IMR-90 (cell line): ENCODE measurements around the gene SIX5. TPM values are rescaled to one million over a fixed set of nuclear protein-coding genes. Genes with fewer than 3 reads are reported as not detected.
A peak's percentile ranks its signal among the peaks of the same experiment; 100 is the strongest.

Experiments
- ATAC-seq: fragments of 200-7000 bp; cut with Tn5 transposase; 2 replicates; pipeline ENCODE4 v1.9.1; 2020; ENCODE audit warnings: low read depth, mild to moderate bottlenecking, moderate library complexity
- BruUV-seq: library from RNA; stranded (reverse); fragments of 400-500 nt; replicated peaks from 2 replicates; lab custom pipeline; 2021; lab: Mats Ljungman, UMichigan
- CTCF ChIA-PET: fragments of 300-600 bp; formaldehyde crosslinking; extraction: SDS; loops from one replicate; lab custom pipeline; 2021; ENCODE audit warnings: antibody characterized with exemption; lab: Yijun Ruan, JAX
- POLR2A ChIA-PET: fragments of 300-600 bp; sonication (Branson Sonifier 250); formaldehyde crosslinking; loops from one replicate; lab custom pipeline; 2022; ENCODE audit warnings: antibody characterized with exemption; ENCODE audit not compliant: unreplicated experiment; lab: Charles Lee
- DNase-seq: peaks from one replicate; pipeline ENCODE4 v3.0.0; 2013
- H2AFZ ChIP-seq: replicated peaks from 2 replicates; pipeline ENCODE3; 2013; ENCODE audit warnings: low read length, mild to moderate bottlenecking; ENCODE audit not compliant: poor library complexity
- H2AK5ac ChIP-seq: 2 replicates; pipeline ENCODE4 v1.6.1; 2013; ENCODE audit warnings: low read depth, low read length, inconsistent platforms
- H2AK9ac ChIP-seq: replicated peaks from 2 replicates; pipeline ENCODE3; 2013; ENCODE audit warnings: mild to moderate bottlenecking, low read depth, low read length, moderate library complexity; ENCODE audit not compliant: poor library complexity
- H2BK120ac ChIP-seq: 2 replicates; pipeline ENCODE4 v1.6.1; 2013; ENCODE audit warnings: low read depth, low read length, inconsistent platforms
- H2BK15ac ChIP-seq: 3 replicates; pipeline ENCODE4 v1.6.1; 2013; ENCODE audit warnings: low read depth, low read length, inconsistent platforms
- H2BK20ac ChIP-seq: 2 replicates; pipeline ENCODE4 v1.6.1; 2013; ENCODE audit warnings: low read depth, mild to moderate bottlenecking, inconsistent platforms, low read length, moderate library complexity
- H2BK5ac ChIP-seq: 2 replicates; pipeline ENCODE4 v1.6.1; 2013; ENCODE audit warnings: mild to moderate bottlenecking, low read depth, low read length, inconsistent platforms; ENCODE audit not compliant: poor library complexity, severe bottlenecking
- H3K14ac ChIP-seq: replicated peaks from 2 replicates; pipeline ENCODE4 v1.6.1; 2013; ENCODE audit warnings: low read depth, low read length, inconsistent platforms
- H3K18ac ChIP-seq: 2 replicates; pipeline ENCODE4 v1.6.1; 2013; ENCODE audit warnings: low read depth, low read length, control low read depth
- H3K23ac ChIP-seq: 2 replicates; pipeline ENCODE4 v1.6.1; 2013; ENCODE audit warnings: low read depth, low read length, inconsistent platforms
- H3K27ac ChIP-seq: 2 replicates; pipeline ENCODE4 v1.5.1; 2013; ENCODE audit warnings: mild to moderate bottlenecking, control low read depth, low read length; ENCODE audit not compliant: insufficient read depth
- H3K27me3 ChIP-seq: 2 replicates; pipeline ENCODE4 v1.6.1; 2013; ENCODE audit warnings: low read length; ENCODE audit not compliant: control insufficient read depth, insufficient read depth
- H3K36me3 ChIP-seq: 2 replicates; pipeline ENCODE4 v1.6.1; 2013; ENCODE audit warnings: low read length, mixed read lengths; ENCODE audit not compliant: control insufficient read depth, insufficient read depth
- H3K4ac ChIP-seq: 2 replicates; pipeline ENCODE4 v1.6.1; 2013; ENCODE audit warnings: low read depth, low read length, inconsistent platforms
- H3K4me1 ChIP-seq: 2 replicates; pipeline ENCODE4 v1.6.1; 2013; ENCODE audit warnings: low read length, mixed read lengths; ENCODE audit not compliant: control insufficient read depth, insufficient read depth
- H3K4me2 ChIP-seq: 2 replicates; pipeline ENCODE4 v1.6.1; 2013; ENCODE audit warnings: low read depth, mild to moderate bottlenecking, control low read depth, low read length, moderate library complexity
- H3K4me3 ChIP-seq: 2 replicates; pipeline ENCODE4 v1.5.1; 2013; ENCODE audit warnings: low read depth, mild to moderate bottlenecking, control low read depth, low read length, moderate library complexity; ENCODE audit not compliant: insufficient read depth
- H3K56ac ChIP-seq: 2 replicates; pipeline ENCODE4 v1.6.1; 2013; ENCODE audit warnings: low read length, inconsistent platforms; ENCODE audit not compliant: insufficient read depth; ENCODE audit errors: extremely low read depth
- H3K79me1 ChIP-seq, 2 experiments: 2 replicates each; pipeline ENCODE4 v1.6.1; 2013; ENCODE audit warnings: low read length in 2 of 2, inconsistent platforms in 1 of 2, low read depth in 1 of 2
- H3K9ac ChIP-seq: 2 replicates; pipeline ENCODE4 v1.6.1; 2013; ENCODE audit warnings: low read depth, low read length, control low read depth
- H3K9me1 ChIP-seq: 2 replicates; pipeline ENCODE4 v1.6.1; 2013; ENCODE audit warnings: low read length, inconsistent platforms; ENCODE audit not compliant: insufficient read depth
- H3K9me3 ChIP-seq: 2 replicates; pipeline ENCODE4 v1.6.1; 2013; ENCODE audit warnings: low read length; ENCODE audit not compliant: control insufficient read depth, insufficient read depth
- H4K20me1 ChIP-seq: 2 replicates; pipeline ENCODE4 v1.6.1; 2013; ENCODE audit warnings: low read length, inconsistent platforms; ENCODE audit not compliant: insufficient read depth
- H4K5ac ChIP-seq: 2 replicates; pipeline ENCODE4 v1.6.1; 2013; ENCODE audit warnings: mild to moderate bottlenecking, low read depth, low read length, control low read depth
- H4K8ac ChIP-seq, 2 experiments: 2 replicates each; pipeline ENCODE4 v1.6.1; 2013; ENCODE audit warnings: low read depth in 2 of 2, low read length in 2 of 2, control low read depth in 1 of 2, inconsistent platforms in 1 of 2
- H4K91ac ChIP-seq: 2 replicates; pipeline ENCODE4 v1.6.1; 2013; ENCODE audit warnings: low read depth, low read length, inconsistent platforms; ENCODE audit not compliant: insufficient read depth
- CTCF ChIP-seq: conservative IDR thresholded peaks from 2 replicates; pipeline ENCODE4 v1.5.1; 2012; ENCODE audit warnings: mild to moderate bottlenecking, low read depth, low read length, improper control_type of control experiment
- MXI1 ChIP-seq: IDR thresholded peaks from 2 replicates; pipeline ENCODE4 v1.6.1; 2012; ENCODE audit warnings: low read depth, mild to moderate bottlenecking, low read length, moderate library complexity, borderline replicate concordance
- WGBS, 2 experiments: methylation state at CpG; one replicate each; pipeline versions ENCODE4 v1.1.5 to v1.1.7; 2013; ENCODE audit warnings: missing lambda C conversion rate in 2 of 2; ENCODE audit not compliant: insufficient read length in 1 of 2; ENCODE audit errors: extremely low coverage in 2 of 2; 5-methylcytosine and 5-hydroxymethylcytosine counted together
- dilution Hi-C: fragments of 300-500 bp; cut with HindIII; formaldehyde crosslinking; loops from one replicate; pipeline ENCODE4 v1.14.3; 2018; ENCODE audit warnings: low sequenced_read_pairs; ENCODE audit not compliant: unreplicated experiment
- in situ Hi-C: fragments of 300-500 bp; cut with MboI; formaldehyde crosslinking; loops from 3 replicates; pipeline ENCODE4 v1.14.3; 2019; ENCODE audit warnings: low sequenced_read_pairs, inconsistent platforms, mixed read lengths
- intact Hi-C: fragments of 100-400 bp; cut with micrococcal nuclease; formaldehyde crosslinking; loops from 2 replicates; pipeline ENCODE4 v1.10.0; 2022
- polyA plus RNA-seq, 3 experiments: library from polyadenylated mRNA; depleted of rRNA; stranded (reverse); fragments of >200 nt; gene quantifications; 2 replicates each; pipeline ENCODE4 v1.2.3, GENCODE V29; 2012; ENCODE audit warnings: low replicate concordance in 1 of 3
- total RNA-seq: library from RNA; depleted of rRNA; stranded (reverse); fragments of >200 nt; gene quantifications from 2 replicates; pipeline ENCODE4 v1.2.3, GENCODE V29; 2012

Gene SIX5
- total and polyA plus RNA-seq, 2 of the 4 experiments (the other 2 are of a cell fraction), result 0.90 to 15.5 TPM

- no peak for ATAC-seq
- H3K27me3 ChIP-seq, result no peaks in the 10 kb centered on the region
Measured at GRCh38 chr19:45769821-45770191, 754 bp upstream of the SIX5 start.

More at GRCh38 chr19:45769821-45770191, 754 bp upstream of the SIX5 start:
- Histone ChIP-seq H3K27ac (peak overlapping the region; percentile 89), H3K79me1 (peaks cover 4 to 17% of the 10 kb centered on the region in 2 experiments; a peak in 1 of 4 replicates), H3K23ac (peak overlapping the region; percentile 21; the same call in 1 of the 2 replicates), H3K9ac (peak overlapping the region; percentile 75), H2BK15ac (peak overlapping the region; percentile 52; the same call in 1 of the 3 replicates), H2AFZ (peak overlapping the region; percentile 94), H4K8ac (peak overlapping the region in 1 of 2 experiments; percentile 49; a peak in 2 of 4 replicates), H3K36me3 (peaks cover 10% of the 10 kb centered on the region; the same call in 1 of the 2 replicates), H3K18ac (no peak overlapping the region; the same call in 1 of the 2 replicates), H2AK9ac (peak overlapping the region; percentile 84), H4K20me1 (peaks cover 12% of the 10 kb centered on the region), H3K4me1 (peaks cover 13% of the 10 kb centered on the region), H2BK5ac (peak overlapping the region; percentile 64), H3K4me2 (peak overlapping the region; percentile 83), H4K91ac (peak overlapping the region; percentile 67), H3K56ac (peak overlapping the region; percentile 48; the same call in 1 of the 2 replicates), H4K5ac (peak overlapping the region; percentile 19; the same call in 1 of the 2 replicates), H3K4ac (peak overlapping the region; percentile 74), H2BK20ac (no peak overlapping the region), H2BK120ac (peak overlapping the region; percentile 4; the same call in 1 of the 2 replicates), H3K14ac (peak overlapping the region; percentile 38), H3K9me3 (no peaks in the 10 kb centered on the region), H3K4me3 (peak overlapping the region; percentile 33), H2AK5ac (peak overlapping the region; percentile 86), H3K9me1 (no peaks in the 10 kb centered on the region; the same call in 1 of the 2 replicates)
- TSS peak; percentile 85 for BruUV-seq
- intact Hi-C loops, result loop anchor here (1.0 to 2.0 kb wide), 3 partner anchors 29 to 77 kb away; partner anchors contain the start of gene QPCTL
- in situ Hi-C loops, result no loop called here
- TF ChIP-seq MXI1, result no peak
- TF ChIP-seq CTCF, result no peak
- 2% methylated on average over 16 of the region's 28 CpGs; no CpG with 5 or more reads in 1 of the 2 experiments for WGBS, 2 experiments
- DNase-seq, result peak; percentile 38
- dilution Hi-C loops, result no loop called here
- ChIA-PET CTCF (interaction anchor here (0.6 to 3.0 kb wide), 9 partner anchors 13 to 77 kb away, joined by 3 to 24 read pairs (median 4); partner anchors contain the start of gene QPCTL), POLR2A (interaction anchor here (0.6 to 1.0 kb wide), 5 partner anchors 13 to 56 kb away, joined by 3 to 11 read pairs (median 5); partner anchors contain the start of gene DMPK)
